BJ (cell line): ENCODE data around the gene KCNJ10. TPM values are rescaled to one million over a fixed set of nuclear protein-coding genes. Genes with fewer than 3 reads are reported as not detected.

ENCODE experiments used
- CTCF ChIA-PET: fragments of 350-600 bp; formaldehyde crosslinking; extraction: SDS; loops from one replicate; lab custom pipeline; 2021; ENCODE audit warnings: antibody characterized with exemption, inconsistent platforms; lab: Yijun Ruan, JAX
- POLR2A ChIA-PET: fragments of 300-600 bp; sonication (Branson Sonifier 250); formaldehyde crosslinking; extraction: SDS; loops from one replicate; lab custom pipeline; 2021; ENCODE audit warnings: antibody characterized with exemption; lab: Charles Lee
- DNase-seq: peaks from one replicate; pipeline ENCODE4 v3.0.0-alpha.2; 2011; ENCODE audit warnings: low read depth
- H3K27me3 ChIP-seq: 2 replicates; pipeline ENCODE4 v1.6.0; 2011; ENCODE audit warnings: low read length; ENCODE audit not compliant: control insufficient read depth, insufficient read depth
- H3K36me3 ChIP-seq: 2 replicates; pipeline ENCODE4 v1.5.1; 2011; ENCODE audit warnings: low read length; ENCODE audit not compliant: control insufficient read depth, insufficient read depth
- H3K4me3 ChIP-seq: 2 replicates; pipeline ENCODE4 v1.5.1; 2011; ENCODE audit warnings: low read depth, mild to moderate bottlenecking, control low read depth, low read length
- CTCF ChIP-seq: IDR thresholded peaks from 2 replicates; pipeline ENCODE4 v1.5.1; 2011; ENCODE audit warnings: low read depth, mild to moderate bottlenecking, control low read depth, inconsistent platforms, low read length, moderate library complexity; ENCODE audit not compliant: insufficient read depth
- polyA plus RNA-seq: library from polyadenylated mRNA; depleted of rRNA; stranded (reverse); fragments of >200 nt; gene quantifications from 2 replicates; pipeline ENCODE4 v1.2.3, GENCODE V29; 2011

Gene KCNJ10
- polyA plus RNA-seq, 1 experiment, result not detected

GRCh38 chr1:159992161-159992560, 77.8 kb downstream of the KCNJ10 start:
- CTCF ChIA-PET, result interaction anchor here (1.5 kb wide), 1 partner anchor 14 kb away, joined by 15 read pairs; no protein-coding TSS in a partner anchor
- Histone ChIP-seq H3K27me3 (no peaks in the 10 kb centered on the region), H3K36me3 (no peaks in the 10 kb centered on the region), H3K4me3 (no peak overlapping the region)
- no peak for DNase-seq
- TF ChIP-seq CTCF, result no peak
- POLR2A ChIA-PET, result no interaction called here

GRCh38 chr1:159991513-159991912, 78.4 kb downstream of the KCNJ10 start:
- Histone ChIP-seq H3K4me3 (no peak overlapping the region), H3K27me3 (no peaks in the 10 kb centered on the region), H3K36me3 (no peaks in the 10 kb centered on the region)
- no peak for TF ChIP-seq CTCF
- no peak for DNase-seq
- POLR2A ChIA-PET, result no interaction called here
- CTCF ChIA-PET, result interaction anchor here (1.5 kb wide), 1 partner anchor 15 kb away, joined by 15 read pairs; no protein-coding TSS in a partner anchor

- H3K36me3 ChIP-seq, result no peaks in the 10 kb centered on the region
- CTCF ChIA-PET, result interaction anchor here (0.8 kb wide), 1 partner anchor 15 kb away, joined by 4 read pairs; no protein-coding TSS in a partner anchor
- no peak overlapping the region for H3K4me3 ChIP-seq
- no peak for TF ChIP-seq CTCF
- no peaks in the 10 kb centered on the region; the same call in 1 of the 2 replicates for H3K27me3 ChIP-seq
- no peak for DNase-seq
- POLR2A ChIA-PET, result no interaction called here
Observed at GRCh38 chr1:159990005-159990404, 80.0 kb downstream of the KCNJ10 start.

- CTCF ChIA-PET, result interaction anchor here (2.0 kb wide), 1 partner anchor 17 kb away, joined by 9 read pairs; no protein-coding TSS in a partner anchor
- Histone ChIP-seq H3K27me3 (no peaks in the 10 kb centered on the region; the same call in 1 of the 2 replicates), H3K4me3 (no peak overlapping the region), H3K36me3 (no peaks in the 10 kb centered on the region)
- no peak for DNase-seq
- POLR2A ChIA-PET, result no interaction called here
- TF ChIP-seq CTCF, result no peak
Observed at GRCh38 chr1:159989581-159989980, 80.4 kb downstream of the KCNJ10 start.

GRCh38 chr1:159988006-159988405, 82.0 kb downstream of the KCNJ10 start:
- no peak overlapping the region for H3K4me3 ChIP-seq
- POLR2A ChIA-PET, result no interaction called here
- no peak for DNase-seq
- H3K27me3 ChIP-seq, result peaks cover 2% of the 10 kb centered on the region
- no peaks in the 10 kb centered on the region for H3K36me3 ChIP-seq
- CTCF ChIA-PET, result interaction anchor here (1.1 to 2.0 kb wide), 2 partner anchors 18 to 189 kb away, joined by 3 to 9 read pairs; no protein-coding TSS in a partner anchor
- TF ChIP-seq CTCF, result no peak
